ENCODE data around the gene PIK3R4.

GRCh38 chr3:130715616-130716015 is 31.0 kb downstream of the PIK3R4 start:
- TF ChIP-seq EZH2phosphoT487 (IDR thresholded peaks at IDR 0.05; ENCODE audit: borderline replicate concordance, low read length) = no peak
- TF ChIP-seq CTCF (conservative IDR thresholded peaks at IDR 0.05; ENCODE audit: low read depth, low read length) = no peak
